HFF-Myc (cell line): ENCODE results near the gene GATA5.
A peak's percentile ranks its signal among the peaks of the same experiment; 100 is the strongest.

Experiments
- DNase-seq: peaks from one replicate; pipeline ENCODE4 v3.0.0-alpha.2; 2011; ENCODE audit warnings: low read depth; ENCODE audit errors: extremely low read depth
- H3K4me3 ChIP-seq: replicated peaks from 2 replicates; pipeline ENCODE4 v1.5.1; 2011; ENCODE audit warnings: low read depth, mild to moderate bottlenecking, control low read depth, low read length
- TF ChIP-seq, protein P1 (sequence below): IDR thresholded peaks from 2 replicates; pipeline ENCODE4 v1.5.1; 2012; ENCODE audit warnings: mild to moderate bottlenecking, low read depth, low read length, control low read depth; ENCODE audit errors: missing control alignments

GATA5 gene

DNA sequence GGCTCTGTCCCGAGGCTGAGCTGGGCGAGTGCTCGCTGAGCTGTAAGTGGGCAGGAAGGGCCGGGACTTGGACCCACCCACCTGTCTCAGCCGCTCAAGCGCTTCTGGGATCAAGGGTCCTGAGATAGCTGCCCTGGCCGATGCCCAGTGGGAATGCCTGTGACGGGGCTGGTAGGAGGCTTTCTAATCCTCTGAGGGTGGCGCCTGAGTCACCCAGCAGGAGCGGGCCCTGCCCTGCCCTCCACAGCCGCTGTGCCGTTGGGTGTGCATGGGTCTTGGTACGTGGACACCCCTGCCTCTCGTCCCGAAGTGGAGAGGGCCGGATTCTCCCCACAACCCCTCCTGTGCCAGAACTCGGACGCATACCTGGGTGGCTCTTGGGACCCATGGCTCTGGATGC, 43.1 kb upstream of the GATA5 start:
- TF ChIP-seq, protein P1, sequence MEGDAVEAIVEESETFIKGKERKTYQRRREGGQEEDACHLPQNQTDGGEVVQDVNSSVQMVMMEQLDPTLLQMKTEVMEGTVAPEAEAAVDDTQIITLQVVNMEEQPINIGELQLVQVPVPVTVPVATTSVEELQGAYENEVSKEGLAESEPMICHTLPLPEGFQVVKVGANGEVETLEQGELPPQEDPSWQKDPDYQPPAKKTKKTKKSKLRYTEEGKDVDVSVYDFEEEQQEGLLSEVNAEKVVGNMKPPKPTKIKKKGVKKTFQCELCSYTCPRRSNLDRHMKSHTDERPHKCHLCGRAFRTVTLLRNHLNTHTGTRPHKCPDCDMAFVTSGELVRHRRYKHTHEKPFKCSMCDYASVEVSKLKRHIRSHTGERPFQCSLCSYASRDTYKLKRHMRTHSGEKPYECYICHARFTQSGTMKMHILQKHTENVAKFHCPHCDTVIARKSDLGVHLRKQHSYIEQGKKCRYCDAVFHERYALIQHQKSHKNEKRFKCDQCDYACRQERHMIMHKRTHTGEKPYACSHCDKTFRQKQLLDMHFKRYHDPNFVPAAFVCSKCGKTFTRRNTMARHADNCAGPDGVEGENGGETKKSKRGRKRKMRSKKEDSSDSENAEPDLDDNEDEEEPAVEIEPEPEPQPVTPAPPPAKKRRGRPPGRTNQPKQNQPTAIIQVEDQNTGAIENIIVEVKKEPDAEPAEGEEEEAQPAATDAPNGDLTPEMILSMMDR: no peak
- no peak overlapping the region for H3K4me3 ChIP-seq
- DNase-seq: no peak

DNA sequence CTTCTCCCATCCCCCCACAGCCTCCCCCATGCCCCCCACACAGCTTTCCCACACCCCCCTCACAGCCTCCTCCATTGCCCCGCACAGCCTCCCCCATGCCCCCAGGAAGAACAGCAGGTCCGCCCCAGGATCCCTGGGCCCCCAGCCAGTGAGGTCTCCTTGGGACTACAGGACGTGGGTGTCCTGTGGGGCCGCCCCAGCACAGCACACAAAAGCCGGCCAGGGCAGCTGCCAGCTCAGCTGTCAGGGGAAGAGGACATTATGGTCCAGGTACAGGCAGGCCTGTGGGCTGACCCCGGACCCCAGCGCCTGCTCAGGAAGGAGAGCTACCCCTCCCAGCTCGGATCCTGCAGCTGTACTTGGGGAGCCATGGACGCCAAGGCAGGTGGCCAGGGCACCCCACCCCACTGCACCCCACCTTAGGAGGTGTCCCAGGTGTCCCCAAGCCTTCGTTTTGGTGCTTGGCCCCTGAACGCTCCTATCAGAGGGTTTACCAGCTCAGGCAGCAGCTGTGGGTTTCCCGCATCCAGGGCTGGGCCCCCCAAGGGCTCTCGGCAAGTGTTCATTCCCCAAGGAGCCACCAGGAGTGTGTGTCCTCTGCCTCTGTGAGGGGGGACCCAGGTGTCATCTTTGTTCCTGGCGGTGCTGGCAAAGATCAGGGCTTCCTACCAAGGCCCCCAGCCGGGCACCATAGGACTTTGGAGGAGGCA, 42.3 kb upstream of the GATA5 start:
- H3K4me3 ChIP-seq: no peak overlapping the region
- TF ChIP-seq, protein P1: no peak

DNA sequence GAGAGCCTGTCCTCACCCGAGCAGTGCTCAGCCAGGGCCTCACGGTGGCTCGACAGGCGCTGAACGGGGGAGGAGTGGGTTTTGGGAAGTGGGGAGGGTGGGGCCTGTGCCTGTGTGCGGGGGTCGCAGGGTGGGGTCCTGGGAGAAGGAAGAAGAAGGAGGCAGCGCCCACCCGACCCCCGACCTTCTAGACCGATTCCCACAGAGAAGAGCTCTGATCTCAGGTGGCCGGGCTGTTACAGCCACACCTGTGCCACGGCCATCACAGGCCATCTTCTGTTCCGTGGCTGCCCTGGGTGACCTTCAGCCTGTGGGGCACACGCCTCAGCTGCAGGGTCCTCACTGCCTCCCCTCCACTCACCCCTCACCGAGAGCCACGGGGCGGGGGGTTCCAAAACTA, 41.4 kb upstream of the GATA5 start:
- no peak for DNase-seq
- no peak overlapping the region for H3K4me3 ChIP-seq
- TF ChIP-seq, protein P1: no peak

More for the DNA sequence above, 42.3 kb upstream of the GATA5 start:
- DNase-seq: no peak

DNA sequence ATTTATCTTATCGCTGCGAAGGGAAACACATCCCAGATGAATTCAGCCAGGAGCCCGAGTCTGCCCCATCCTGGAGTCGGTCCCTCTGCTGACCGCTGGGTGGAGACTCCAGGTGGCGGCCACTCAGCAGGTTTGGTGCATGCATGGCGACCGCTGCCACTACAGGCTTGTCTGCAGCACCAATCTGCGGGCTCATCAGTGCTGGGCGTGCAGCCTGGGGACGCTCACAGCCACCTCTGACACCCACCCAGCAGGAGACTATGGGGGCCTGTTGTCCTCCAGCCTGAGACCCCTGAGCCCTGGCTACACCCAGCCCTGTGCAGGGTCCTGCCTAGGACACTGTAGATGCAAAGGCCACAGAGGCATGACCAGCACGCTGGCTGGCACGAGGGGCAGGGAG, 40.5 kb upstream of the GATA5 start:
- DNase-seq: no peak
- TF ChIP-seq, protein P1: peak; percentile 6

DNA sequence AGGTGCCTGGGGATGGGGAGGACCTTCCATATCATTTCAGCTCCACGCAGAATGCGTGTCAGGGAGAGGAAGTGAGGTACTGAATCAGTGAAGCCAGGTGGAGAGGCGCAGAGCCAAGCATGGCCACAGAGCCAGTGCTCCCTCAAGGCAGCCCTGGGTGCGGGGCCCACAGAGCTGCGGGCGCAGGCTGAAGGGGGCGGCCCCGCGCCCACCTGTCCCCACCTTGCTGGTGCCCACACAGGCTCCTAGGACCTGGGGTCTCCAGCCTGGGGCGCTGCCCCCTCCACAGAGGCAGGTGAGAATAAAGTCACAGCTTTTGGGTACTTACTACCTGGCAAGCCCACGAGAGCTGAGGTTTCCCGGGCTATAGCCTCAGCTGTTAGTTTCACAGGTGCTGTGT, 40.0 kb upstream of the GATA5 start:
- H3K4me3 ChIP-seq: no peak overlapping the region
- DNase-seq: no peak
- TF ChIP-seq, protein P1: no peak

More for the DNA sequence above, 40.5 kb upstream of the GATA5 start:
- no peak overlapping the region for H3K4me3 ChIP-seq

DNA sequence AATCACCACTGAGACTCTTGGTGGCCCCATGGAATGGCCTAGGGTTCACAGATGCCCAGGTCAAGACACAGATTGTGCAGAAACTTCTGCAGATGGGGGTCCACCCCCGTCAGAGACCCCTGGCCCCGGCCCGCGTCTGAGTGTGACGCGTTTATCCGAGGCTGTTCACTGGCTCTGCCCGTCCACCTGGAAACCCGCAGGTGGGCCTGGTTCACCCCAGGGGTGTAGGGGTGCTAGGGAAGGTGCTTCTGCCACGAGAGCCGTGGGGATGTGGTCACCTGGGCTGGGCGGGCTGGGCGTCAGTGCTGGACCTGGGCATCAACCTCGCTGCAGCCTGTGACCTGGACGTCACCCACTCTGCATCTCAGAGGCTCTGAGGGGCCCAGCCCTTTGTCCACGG, 39.5 kb upstream of the GATA5 start:
- TF ChIP-seq, protein P1: no peak
- no peak overlapping the region for H3K4me3 ChIP-seq
- DNase-seq: no peak

DNA sequence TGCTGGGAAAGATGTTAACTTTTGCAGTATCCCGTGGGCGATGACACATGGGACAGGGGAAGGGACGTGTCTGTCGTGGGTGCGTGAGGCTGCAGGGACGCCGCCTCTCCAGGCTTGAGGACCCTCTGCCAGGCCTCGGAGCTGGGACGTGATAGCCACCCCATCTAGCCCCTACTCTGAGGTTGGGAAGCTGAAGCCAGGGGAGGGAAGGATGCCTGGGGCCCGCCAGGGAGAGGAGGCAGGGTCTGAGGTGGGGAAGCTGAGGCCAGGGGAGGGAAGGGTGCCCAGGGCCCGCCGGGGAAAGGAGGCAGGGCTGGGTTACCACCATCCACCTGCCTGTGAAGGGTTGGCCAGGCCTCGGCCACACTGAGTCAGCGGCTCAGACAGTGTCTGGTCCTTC, 38.2 kb upstream of the GATA5 start:
- H3K4me3 ChIP-seq: no peak overlapping the region
- TF ChIP-seq, protein P1: no peak
- no peak for DNase-seq
